SK-N-SH (cell line): ENCODE results near the gene C1QL2.

Experiments used
- FOXM1 ChIP-seq: IDR thresholded peaks from 2 replicates; pipeline ENCODE4 v1.4.0; 2012; ENCODE audit warnings: low read depth, mild to moderate bottlenecking
- RAD21 ChIP-seq: IDR thresholded peaks from 2 replicates; pipeline ENCODE4 v1.6.1; 2012; ENCODE audit warnings: mild to moderate bottlenecking, low read length

DNA sequence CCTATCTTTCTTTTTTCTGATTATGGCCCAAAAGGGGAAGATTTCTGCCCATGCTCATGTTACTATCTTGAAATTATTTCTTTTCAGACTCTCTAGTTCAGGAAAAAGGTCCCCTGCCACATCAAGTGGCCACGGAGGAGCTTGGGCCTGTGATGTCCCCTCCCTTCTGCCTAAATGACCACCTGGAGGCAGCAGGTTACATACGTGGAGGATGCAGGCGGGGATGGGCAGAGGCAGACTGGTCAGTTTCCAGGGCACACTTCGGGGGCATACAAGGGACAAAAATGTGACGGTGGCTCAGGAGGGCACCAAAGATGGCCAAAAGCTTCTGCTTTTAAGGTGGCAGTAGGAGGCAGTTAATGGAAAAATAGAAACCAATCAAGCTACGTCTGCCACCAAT, 34.3 kb upstream of the C1QL2 start:
- TF ChIP-seq FOXM1 (no peak), RAD21 (no peak)
